HL-60 (cell line): Measurements from ENCODE around the gene U2AF2.
A peak's percentile ranks its signal among the peaks of the same experiment; 100 is the strongest.

Experiments used
- DNase-seq, 2 experiments: peaks; one replicate each; pipeline ENCODE4 v3.0.0-alpha.2; 2010 to 2020; ENCODE audit warnings: low read depth in 1 of 2, low spot score in 1 of 2
- H3K27ac ChIP-seq: fragments of 250-450 bp; sonication (Bioruptor Pico); replicated peaks from 2 replicates; pipeline ENCODE4 v1.5.1; 2020; ENCODE audit warnings: mild to moderate bottlenecking, moderate library complexity
- H3K27me3 ChIP-seq: fragments of 250-450 bp; sonication (Bioruptor Pico); 2 replicates; pipeline ENCODE4 v1.5.1; 2021; ENCODE audit warnings: mild to moderate bottlenecking, moderate library complexity; ENCODE audit not compliant: insufficient read depth, poor library complexity, severe bottlenecking
- H3K4me3 ChIP-seq: replicated peaks from 2 replicates; pipeline ENCODE4 v1.5.1; 2011; ENCODE audit warnings: mild to moderate bottlenecking, control low read depth, low read length; ENCODE audit not compliant: insufficient read depth
- GABPA ChIP-seq: IDR thresholded peaks from 2 replicates; pipeline ENCODE4 v1.6.1; 2012; ENCODE audit warnings: low read depth
- POLR2AphosphoS5 ChIP-seq: IDR thresholded peaks from 2 replicates; pipeline ENCODE4 v1.6.1; 2012; ENCODE audit warnings: low read depth
- REST ChIP-seq: IDR thresholded peaks from 2 replicates; pipeline ENCODE4 v1.6.1; 2012; ENCODE audit warnings: low read depth; ENCODE audit not compliant: insufficient replicate concordance
- SPI1 ChIP-seq: IDR thresholded peaks from 2 replicates; pipeline ENCODE4 v1.6.1; 2012; ENCODE audit warnings: low read depth, mild to moderate bottlenecking, borderline replicate concordance
- TF ChIP-seq, protein P1 (sequence below): IDR thresholded peaks from one replicate; pipeline ENCODE4 v1.5.1; 2011; ENCODE audit warnings: low read length, control low read depth, inconsistent platforms; ENCODE audit not compliant: insufficient read depth

U2AF2 gene

DNA sequence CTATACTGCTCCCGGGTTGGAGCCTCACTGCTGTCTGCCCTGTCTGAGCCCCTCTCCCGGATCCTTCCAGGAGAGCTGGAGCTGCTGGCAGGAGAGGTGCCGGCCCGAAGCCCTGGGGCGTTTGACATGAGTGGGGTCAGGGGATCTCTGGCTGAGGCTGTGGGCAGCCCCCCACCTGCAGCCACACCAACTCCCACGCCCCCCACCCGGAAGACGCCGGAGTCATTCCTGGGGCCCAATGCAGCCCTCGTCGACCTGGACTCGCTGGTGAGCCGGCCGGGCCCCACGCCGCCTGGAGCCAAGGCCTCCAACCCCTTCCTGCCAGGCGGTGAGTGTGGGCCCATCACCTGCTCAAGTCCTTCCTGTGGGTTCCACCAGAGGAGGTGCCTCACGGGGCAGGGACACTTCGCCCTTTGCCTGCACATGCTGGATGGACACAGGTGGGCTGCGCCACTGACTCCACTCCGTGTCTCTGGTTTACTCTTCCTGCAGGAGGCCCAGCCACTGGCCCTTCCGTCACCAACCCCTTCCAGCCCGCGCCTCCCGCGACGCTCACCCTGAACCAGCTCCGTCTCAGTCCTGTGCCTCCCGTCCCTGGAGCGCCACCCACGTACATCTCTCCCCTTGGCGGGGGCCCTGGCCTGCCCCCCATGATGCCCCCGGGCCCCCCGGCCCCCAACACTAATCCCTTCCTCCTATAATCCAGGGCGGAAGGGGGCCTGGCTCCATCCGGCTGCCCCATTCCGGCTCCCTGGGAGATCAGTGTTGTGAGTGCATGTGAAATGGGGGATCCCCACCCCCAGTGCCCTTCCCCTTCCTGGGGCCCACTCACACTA, 40.0 kb downstream of the U2AF2 start:
- no peak for DNase-seq

GRCh38 chr19:55695511-55696290, 40.9 kb downstream of the U2AF2 start:
- no peaks in the 10 kb centered on the region for H3K27me3 ChIP-seq
- H3K27ac ChIP-seq, result no peak overlapping the region
- H3K4me3 ChIP-seq, result no peak overlapping the region
- no peak for TF ChIP-seq POLR2AphosphoS5
- TF ChIP-seq REST, result no peak
- DNase-seq, result no peak

More for the DNA sequence above, 40.0 kb downstream of the U2AF2 start:
- H3K27ac ChIP-seq, result no peak overlapping the region
- TF ChIP-seq GABPA (no peak), SPI1 (no peak), REST (no peak), POLR2AphosphoS5 (0 out of 2 replicates have a peak, but pooled peaks have one; percentile 6)
- H3K27me3 ChIP-seq, result no peaks in the 10 kb centered on the region
- no peak overlapping the region for H3K4me3 ChIP-seq

DNA sequence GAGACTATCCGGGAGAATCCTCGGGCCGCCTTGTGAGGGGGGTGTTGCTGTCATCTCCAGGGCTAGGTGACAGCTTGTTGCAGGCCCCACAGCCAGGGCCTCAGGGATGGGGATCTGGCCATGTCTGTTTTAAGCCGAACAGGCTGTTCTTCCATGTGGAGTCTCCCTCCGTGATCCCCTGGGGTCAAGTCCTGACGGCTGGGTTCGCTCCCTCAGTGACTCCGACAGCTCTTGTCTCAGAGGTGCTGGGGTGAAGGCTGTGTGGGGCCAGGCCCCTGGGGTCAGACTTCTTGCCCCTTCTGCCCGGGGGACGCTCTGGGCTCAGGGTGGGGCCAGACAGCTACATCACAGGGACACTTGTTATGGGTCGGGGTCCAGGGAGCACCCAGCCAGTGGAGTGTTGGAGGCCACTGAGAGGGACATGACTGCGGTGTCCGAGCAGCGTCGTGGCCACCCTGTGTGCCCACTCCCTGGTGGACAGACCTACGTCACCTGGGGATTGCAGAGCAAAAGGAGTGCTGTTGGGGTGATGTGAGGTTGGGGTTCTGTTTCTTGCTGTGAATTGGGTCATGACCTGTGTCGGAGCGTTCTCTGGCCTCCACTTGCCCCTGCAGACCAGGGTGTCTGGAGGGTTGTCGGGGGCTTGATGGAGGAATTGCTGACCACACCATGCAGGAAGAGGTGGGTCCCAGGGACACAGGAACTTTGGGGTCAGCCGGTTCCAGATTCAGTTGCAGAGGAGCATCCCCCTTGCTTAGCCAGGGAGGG, 41.6 kb downstream of the U2AF2 start:
- no peak overlapping the region for H3K27ac ChIP-seq

DNA sequence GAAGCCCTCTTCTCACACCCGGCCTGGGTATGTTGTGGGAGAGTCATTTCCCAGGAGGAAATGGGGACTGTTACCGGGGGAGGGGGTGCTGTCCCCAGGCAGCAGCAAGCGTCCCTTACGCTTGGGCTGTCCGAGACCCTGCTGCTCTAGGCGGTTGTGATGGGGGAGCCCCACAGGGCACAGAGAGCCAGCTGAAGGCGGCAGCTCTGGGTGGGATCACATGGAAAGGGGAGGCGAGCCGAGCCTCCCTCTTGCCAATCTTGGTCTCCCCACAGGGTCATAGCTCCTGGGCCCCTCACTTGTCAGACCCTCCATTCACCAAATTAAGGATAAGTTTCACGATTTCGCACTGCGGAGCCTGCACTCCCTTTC, 42.2 kb downstream of the U2AF2 start:
- no peak overlapping the region for H3K27ac ChIP-seq
- H3K27me3 ChIP-seq, result no peaks in the 10 kb centered on the region
- no peak for DNase-seq
- TF ChIP-seq GABPA, result no peak
- TF ChIP-seq POLR2AphosphoS5, result no peak
- TF ChIP-seq SPI1, result no peak
- TF ChIP-seq, protein P1, sequence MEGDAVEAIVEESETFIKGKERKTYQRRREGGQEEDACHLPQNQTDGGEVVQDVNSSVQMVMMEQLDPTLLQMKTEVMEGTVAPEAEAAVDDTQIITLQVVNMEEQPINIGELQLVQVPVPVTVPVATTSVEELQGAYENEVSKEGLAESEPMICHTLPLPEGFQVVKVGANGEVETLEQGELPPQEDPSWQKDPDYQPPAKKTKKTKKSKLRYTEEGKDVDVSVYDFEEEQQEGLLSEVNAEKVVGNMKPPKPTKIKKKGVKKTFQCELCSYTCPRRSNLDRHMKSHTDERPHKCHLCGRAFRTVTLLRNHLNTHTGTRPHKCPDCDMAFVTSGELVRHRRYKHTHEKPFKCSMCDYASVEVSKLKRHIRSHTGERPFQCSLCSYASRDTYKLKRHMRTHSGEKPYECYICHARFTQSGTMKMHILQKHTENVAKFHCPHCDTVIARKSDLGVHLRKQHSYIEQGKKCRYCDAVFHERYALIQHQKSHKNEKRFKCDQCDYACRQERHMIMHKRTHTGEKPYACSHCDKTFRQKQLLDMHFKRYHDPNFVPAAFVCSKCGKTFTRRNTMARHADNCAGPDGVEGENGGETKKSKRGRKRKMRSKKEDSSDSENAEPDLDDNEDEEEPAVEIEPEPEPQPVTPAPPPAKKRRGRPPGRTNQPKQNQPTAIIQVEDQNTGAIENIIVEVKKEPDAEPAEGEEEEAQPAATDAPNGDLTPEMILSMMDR, result no peak
- no peak for TF ChIP-seq REST
- no peak overlapping the region for H3K4me3 ChIP-seq

More for the DNA sequence above, 41.6 kb downstream of the U2AF2 start:
- DNase-seq, result no peak
- Histone ChIP-seq H3K27me3 (no peaks in the 10 kb centered on the region), H3K4me3 (no peak overlapping the region)
- no peak for TF ChIP-seq POLR2AphosphoS5
